GM12873 (cell line): ENCODE measurements around the gene PPIP5K2.

Experiments
- TF ChIP-seq, protein P1 (sequence below): IDR thresholded peaks from 2 replicates; pipeline ENCODE4 v1.5.1; 2012; ENCODE audit warnings: low read depth, mild to moderate bottlenecking, moderate library complexity, low read length, control low read depth; ENCODE audit not compliant: insufficient read depth; ENCODE audit errors: missing control alignments

Gene PPIP5K2

GRCh38 chr5:103255691-103256090 is 135.6 kb downstream of the PPIP5K2 start:
- TF ChIP-seq, protein P1, sequence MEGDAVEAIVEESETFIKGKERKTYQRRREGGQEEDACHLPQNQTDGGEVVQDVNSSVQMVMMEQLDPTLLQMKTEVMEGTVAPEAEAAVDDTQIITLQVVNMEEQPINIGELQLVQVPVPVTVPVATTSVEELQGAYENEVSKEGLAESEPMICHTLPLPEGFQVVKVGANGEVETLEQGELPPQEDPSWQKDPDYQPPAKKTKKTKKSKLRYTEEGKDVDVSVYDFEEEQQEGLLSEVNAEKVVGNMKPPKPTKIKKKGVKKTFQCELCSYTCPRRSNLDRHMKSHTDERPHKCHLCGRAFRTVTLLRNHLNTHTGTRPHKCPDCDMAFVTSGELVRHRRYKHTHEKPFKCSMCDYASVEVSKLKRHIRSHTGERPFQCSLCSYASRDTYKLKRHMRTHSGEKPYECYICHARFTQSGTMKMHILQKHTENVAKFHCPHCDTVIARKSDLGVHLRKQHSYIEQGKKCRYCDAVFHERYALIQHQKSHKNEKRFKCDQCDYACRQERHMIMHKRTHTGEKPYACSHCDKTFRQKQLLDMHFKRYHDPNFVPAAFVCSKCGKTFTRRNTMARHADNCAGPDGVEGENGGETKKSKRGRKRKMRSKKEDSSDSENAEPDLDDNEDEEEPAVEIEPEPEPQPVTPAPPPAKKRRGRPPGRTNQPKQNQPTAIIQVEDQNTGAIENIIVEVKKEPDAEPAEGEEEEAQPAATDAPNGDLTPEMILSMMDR, result no peak

DNA sequence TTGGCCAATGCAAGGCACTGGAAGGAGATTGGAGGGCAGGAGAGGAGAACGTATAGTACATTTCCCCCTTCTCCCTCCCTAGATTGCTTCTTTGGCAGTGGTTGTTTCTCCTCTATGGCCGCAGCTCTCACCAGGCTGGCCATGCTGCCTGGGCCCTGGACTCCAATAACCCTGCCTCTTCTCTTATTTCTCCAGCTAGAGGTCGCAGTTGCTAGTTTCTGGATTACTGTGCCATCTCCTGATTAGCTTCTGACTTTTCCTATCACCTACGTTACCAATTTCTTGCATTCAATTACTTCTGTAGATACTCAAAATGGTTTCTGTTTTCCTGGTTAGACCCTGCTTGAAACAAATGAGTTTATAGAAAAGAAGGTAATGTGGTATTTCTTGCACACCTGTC is 136.1 kb downstream of the PPIP5K2 start:
- TF ChIP-seq, protein P1, result peak; percentile 23

- TF ChIP-seq, protein P1, result no peak
Observed at GRCh38 chr5:103258368-103258956, 138.4 kb downstream of the PPIP5K2 start, which contains the start of gene MACIR. MACIR (plus strand) TSS chr5:103258763; CDS start chr5:103275920, 17,157 bp downstream.

DNA sequence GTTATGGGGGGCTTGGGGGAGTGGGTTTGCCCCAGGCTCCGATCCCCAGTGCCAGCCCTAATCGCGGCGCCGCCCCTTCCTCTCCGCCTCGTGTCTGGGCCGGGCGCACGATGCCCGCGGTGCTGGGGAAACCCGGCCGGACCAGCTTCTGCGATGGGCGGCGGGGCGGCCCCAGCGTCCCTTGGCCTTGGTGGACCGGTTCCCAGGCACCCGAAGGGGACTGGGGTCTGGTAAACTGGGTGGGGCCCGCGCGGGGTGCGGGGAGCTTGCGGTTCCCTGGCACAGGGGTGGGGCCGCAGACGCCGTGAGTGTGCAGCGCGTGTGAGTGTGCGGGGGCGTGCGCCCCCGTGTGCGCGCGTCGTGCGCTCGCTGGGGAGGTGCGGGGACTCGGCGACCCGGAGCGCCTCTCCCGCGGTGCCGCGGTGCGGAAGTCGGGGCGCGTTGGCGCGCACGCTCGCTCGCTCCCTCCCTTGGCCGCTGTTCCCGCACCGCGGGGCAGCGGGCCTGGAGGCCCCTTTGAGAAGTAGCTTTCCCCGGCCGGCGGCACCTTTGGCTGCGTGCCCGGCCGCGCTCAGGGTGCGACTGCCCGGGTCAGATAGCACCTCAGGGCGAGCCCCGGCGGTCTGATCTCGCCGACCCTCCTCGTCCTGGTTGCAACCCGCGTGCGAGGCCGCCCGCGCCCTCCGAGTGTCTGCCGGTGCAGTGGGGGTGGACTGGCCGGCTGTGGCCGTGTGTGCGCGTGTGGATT is 139.0 kb downstream of the PPIP5K2 start:
- TF ChIP-seq, protein P1, result no peak

DNA sequence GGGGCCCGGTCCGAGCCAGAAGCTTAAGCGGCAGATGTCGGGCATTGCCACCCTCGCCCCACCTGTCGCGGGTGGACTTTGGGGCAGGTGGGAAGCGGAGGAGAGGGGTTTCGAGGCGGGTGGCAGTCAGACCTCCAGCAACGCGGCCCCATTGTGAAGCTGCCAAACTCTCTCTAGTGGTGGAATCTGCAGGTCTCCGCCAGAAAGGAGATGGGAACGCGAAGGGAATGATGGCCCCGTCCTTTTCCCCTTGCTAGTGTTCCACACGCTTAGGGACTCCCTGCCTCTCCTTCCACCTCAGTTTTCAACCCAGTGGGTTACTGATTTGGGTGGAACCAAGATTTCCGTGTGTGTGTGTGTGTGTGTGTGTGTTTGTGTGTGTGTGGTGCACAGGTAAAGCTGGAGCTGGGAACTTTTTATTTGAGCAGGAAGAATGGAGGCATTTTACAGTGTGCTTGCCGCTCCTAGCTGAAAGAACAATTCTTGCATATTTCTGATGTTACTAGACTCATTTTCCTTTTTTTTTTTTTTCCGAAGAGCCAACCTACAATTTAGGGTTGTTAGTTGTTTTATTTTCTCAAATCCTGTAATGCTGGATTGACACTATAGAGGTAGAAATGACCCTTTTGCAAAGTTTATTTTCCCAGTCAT is 139.7 kb downstream of the PPIP5K2 start:
- TF ChIP-seq, protein P1, result no peak

DNA sequence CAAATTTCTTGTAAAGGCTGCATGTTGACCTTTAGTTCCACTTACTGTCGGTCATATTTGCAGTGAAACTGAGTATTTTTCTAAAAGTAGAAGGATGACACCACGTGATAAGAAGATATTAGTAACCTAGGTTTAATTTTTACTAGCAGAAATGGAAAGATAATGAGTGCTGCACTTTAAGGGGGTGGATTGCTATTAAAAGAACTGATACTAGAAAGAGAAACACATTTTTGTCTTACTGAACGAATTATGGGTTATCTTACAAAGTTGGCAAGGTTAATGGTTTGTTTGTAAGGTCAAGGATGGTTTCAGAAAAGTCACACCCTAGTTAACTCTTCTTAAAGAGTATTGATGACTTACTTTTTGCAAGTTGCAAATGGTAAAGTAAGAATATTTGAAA is 140.8 kb downstream of the PPIP5K2 start:
- TF ChIP-seq, protein P1, result no peak
